Astrocyte of the cerebellum (primary cell): ENCODE measurements around the gene HIGD1A.

Experiments used
- DNase-seq: peaks from one replicate; pipeline ENCODE4 v3.0.0-alpha.2; 2011; ENCODE audit warnings: low read depth
- H3K4me3 ChIP-seq: 2 replicates; pipeline ENCODE4 v1.5.1; 2011; ENCODE audit warnings: mild to moderate bottlenecking, low read depth, low read length, moderate library complexity
- CTCF ChIP-seq: IDR thresholded peaks from 2 replicates; pipeline ENCODE4 v1.5.1; 2012; ENCODE audit warnings: low read length, low read depth, moderate library complexity, mild to moderate bottlenecking; ENCODE audit errors: missing control alignments
- in situ Hi-C: cut with HindIII; loops from 2 replicates; pipeline ENCODE4 v1.10.0; 2017; ENCODE audit warnings: low sequenced_read_pairs

HIGD1A gene

DNA sequence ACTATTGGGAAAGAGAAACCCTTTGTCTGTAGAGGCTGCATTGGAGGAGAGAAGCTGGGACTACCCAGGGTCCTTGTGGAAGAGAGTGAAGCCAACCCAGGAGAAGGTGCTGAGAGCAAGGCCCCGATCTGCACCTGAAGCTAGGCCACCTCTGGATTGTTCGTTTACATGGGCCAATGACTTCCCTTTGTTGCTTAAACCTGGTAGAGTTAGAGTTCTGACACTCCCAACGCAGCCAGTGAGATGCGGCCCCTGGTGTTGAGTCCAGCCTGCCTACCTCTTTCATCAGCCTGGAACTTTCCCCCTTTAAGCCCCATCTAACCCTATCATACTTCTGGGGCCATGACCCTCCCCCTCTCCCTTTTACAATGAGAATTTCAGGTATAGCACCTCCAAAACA, 62.0 kb downstream of the HIGD1A start:
- in situ Hi-C loops: no loop called here
- H3K4me3 ChIP-seq: no peak overlapping the region
- DNase-seq: no peak
- no peak for TF ChIP-seq CTCF

GRCh38 chr3:42741796-42742195, 62.5 kb downstream of the HIGD1A start:
- no peak for TF ChIP-seq CTCF
- in situ Hi-C loops: no loop called here
- H3K4me3 ChIP-seq: no peak overlapping the region
- peak; percentile 42 for DNase-seq

DNA sequence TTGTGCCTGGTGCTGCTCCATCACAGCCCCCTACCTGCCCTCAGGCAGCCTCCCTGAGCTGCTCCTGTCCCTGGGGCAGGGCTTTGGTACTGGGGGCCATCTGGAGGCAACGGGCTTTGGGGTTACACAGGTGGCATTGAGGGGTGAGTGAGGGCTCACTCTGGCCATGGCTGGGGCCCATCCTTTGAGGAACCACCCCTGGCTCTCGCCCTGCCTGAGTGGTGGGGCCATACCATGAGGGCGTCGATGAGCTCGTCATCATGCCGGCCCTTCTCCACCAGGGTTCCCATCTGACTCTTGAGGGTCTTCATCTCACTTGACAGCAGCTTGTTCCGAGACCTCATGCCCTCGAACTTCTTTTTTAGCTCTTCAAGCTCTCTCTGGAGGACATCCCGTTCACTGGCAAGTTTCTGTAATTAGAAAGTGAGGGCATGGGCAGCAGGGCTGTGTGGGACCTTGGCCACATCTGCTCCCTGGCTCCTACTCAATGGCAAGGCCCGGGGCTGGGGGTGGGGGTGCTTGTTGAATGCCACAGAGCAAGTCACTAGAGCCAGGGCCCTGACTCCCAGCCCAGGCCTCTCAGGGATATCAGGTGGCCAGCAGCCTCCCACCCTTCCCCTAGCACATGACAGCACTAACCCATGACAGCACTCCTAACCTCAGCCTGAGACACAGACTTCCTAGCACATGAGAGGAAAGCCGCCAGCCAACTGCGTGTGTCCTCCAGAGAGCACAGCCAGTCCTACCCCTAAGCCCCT, 64.7 kb downstream of the HIGD1A start:
- H3K4me3 ChIP-seq: no peak overlapping the region
- in situ Hi-C loops: no loop called here
- no peak for DNase-seq
- no peak for TF ChIP-seq CTCF

DNA sequence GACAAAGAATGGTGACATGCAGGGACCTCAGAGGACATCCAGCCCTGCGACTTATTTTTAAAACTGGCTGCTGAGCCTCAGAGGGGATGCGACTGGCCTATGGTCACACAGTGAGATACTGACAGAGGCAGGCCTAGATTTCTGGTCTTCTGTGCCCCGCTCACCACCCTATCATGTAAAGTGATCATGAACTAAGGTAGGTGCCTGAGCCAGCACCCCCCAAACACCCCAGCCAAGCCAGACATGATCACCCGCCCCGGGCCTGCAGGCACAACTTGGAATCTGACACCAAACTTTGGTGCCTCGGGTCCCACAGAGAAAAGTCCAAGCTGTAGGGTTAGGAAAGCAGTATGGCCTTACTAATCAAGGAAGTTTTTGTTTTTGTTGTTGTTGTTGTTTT, 67.8 kb downstream of the HIGD1A start:
- DNase-seq: no peak
- in situ Hi-C loops: no loop called here
- H3K4me3 ChIP-seq: no peak overlapping the region
- no peak for TF ChIP-seq CTCF

GRCh38 chr3:42736081-42736480, 68.2 kb downstream of the HIGD1A start:
- no peak for DNase-seq
- TF ChIP-seq CTCF: no peak
- no peak overlapping the region for H3K4me3 ChIP-seq
- in situ Hi-C loops: no loop called here

DNA sequence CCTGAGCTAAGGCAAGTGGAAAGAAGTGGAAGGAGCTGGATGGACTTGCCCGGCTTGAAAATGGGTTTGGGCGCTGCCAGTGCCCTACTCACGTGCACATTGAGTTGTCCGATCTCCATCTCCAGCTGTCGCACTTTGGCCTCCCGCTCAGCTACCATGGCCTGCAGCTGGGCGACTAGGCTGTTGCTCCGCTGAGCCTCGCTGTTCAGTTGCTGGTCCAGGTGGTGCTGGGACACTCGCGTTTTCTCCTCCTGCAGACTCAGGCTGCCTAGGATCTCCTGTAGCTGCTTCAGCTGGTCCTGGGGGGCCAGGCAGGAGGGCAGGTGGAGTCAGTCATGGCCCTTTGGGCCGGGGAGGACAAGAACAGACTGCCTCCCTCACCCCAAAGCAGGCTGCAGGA, 68.7 kb downstream of the HIGD1A start:
- no peak for TF ChIP-seq CTCF
- DNase-seq: no peak
- in situ Hi-C loops: no loop called here
- no peak overlapping the region for H3K4me3 ChIP-seq
